B cell (primary cell): ENCODE measurements around the gene RIMBP2. TPM values are rescaled to one million over a fixed set of nuclear protein-coding genes. Genes with fewer than 3 reads are reported as not detected.

Source experiments
- ATAC-seq: fragments of 200-7000 bp; cut with Tn5 transposase; one replicate; pipeline ENCODE4 v1.10.0; 2021; ENCODE audit warnings: low read depth, mild to moderate bottlenecking, moderate number of reproducible peaks, moderate library complexity
- CTCF ChIA-PET: fragments of 350-600 bp; sonication (Branson Sonifier 250); formaldehyde crosslinking; loops from one replicate; lab custom pipeline; 2021; ENCODE audit warnings: antibody characterized with exemption, inconsistent platforms; lab: Charles Lee
- POLR2A ChIA-PET: fragments of 350-600 bp; sonication (Branson Sonifier 250); formaldehyde crosslinking; loops from one replicate; lab custom pipeline; 2021; ENCODE audit warnings: antibody characterized with exemption; lab: Charles Lee
- DNase-seq: peaks from one replicate; pipeline ENCODE4 v3.0.0; 2013
- H2AFZ ChIP-seq: 2 replicates; pipeline ENCODE4 v1.6.1; 2012; ENCODE audit warnings: mild to moderate bottlenecking, low read depth, low read length; ENCODE audit not compliant: insufficient read depth, poor library complexity, severe bottlenecking
- H3K27ac ChIP-seq, 2 donors: 1 replicate in 1 of 2; 2 replicates in 1 of 2; pipeline ENCODE4 v1.5.1; 2012 to 2013; ENCODE audit warnings: low read length in 2 of 2, mild to moderate bottlenecking in 2 of 2, moderate library complexity in 1 of 2
- H3K27me3 ChIP-seq, 4 experiments: fragments of 200-600 bp in 1 of 4; sonication (generic) in 1 of 4; replicated peaks in 1 of 4; 1 replicate in 2 of 4; 2 replicates in 2 of 4; pipeline versions ENCODE4 v1.6.1 to v1.7.0; 2013 to 2016; ENCODE audit warnings: low read length in 3 of 4, mild to moderate bottlenecking in 2 of 4, mixed read lengths in 1 of 4, moderate library complexity in 1 of 4; ENCODE audit not compliant: insufficient read depth in 4 of 4, control insufficient read depth in 3 of 4; ENCODE audit errors: control extremely low read depth in 1 of 4
- H3K36me3 ChIP-seq, 2 experiments: replicated peaks in 1 of 2; 1 replicate in 1 of 2; 2 replicates in 1 of 2; pipeline versions ENCODE4 v1.6.1 to v1.7.1; 2013; ENCODE audit warnings: low read length in 1 of 2; ENCODE audit not compliant: insufficient read depth in 2 of 2, control insufficient read depth in 1 of 2; ENCODE audit errors: control extremely low read depth in 1 of 2, extremely low read depth in 1 of 2
- H3K4me1 ChIP-seq, 2 donors: fragments of 200-600 bp in 1 of 2; sonication (generic) in 1 of 2; 1 replicate in 1 of 2; 2 replicates in 1 of 2; pipeline versions ENCODE4 v1.5.1 to v1.6.1; 2013 to 2017; ENCODE audit warnings: low read length in 2 of 2; ENCODE audit not compliant: control insufficient read depth in 2 of 2, insufficient read depth in 2 of 2
- H3K4me2 ChIP-seq: replicated peaks from 2 replicates; pipeline ENCODE3; 2012; ENCODE audit warnings: mild to moderate bottlenecking, low read depth, low read length; ENCODE audit not compliant: poor library complexity, severe bottlenecking
- H3K4me3 ChIP-seq, 5 experiments: fragments of 200-600 bp in 1 of 5; sonication (generic) in 1 of 5; 1 replicate in 3 of 5; 2 replicates in 2 of 5; pipeline versions ENCODE4 v1.5.1 to v1.7.0; 2011 to 2016; ENCODE audit warnings: low read length in 4 of 5, mild to moderate bottlenecking in 4 of 5, low read depth in 2 of 5, control low read depth in 1 of 5, moderate library complexity in 1 of 5; ENCODE audit not compliant: insufficient read depth in 1 of 5; ENCODE audit errors: control extremely low read depth in 1 of 5, extremely low read depth in 1 of 5
- H3K79me2 ChIP-seq: fragments of 200-600 bp; sonication (generic); one replicate; pipeline ENCODE4 v1.6.0; 2016; ENCODE audit warnings: low read length; ENCODE audit not compliant: control insufficient read depth, insufficient read depth
- H3K9ac ChIP-seq: fragments of 200-600 bp; sonication (generic); 2 replicates; pipeline ENCODE4 v1.6.1; 2017; ENCODE audit warnings: mild to moderate bottlenecking, low read length, moderate library complexity
- H3K9me3 ChIP-seq, 3 donors: one replicate each; pipeline versions ENCODE4 v1.6.1 to v1.7.1; 2013; ENCODE audit warnings: low read length in 2 of 3; ENCODE audit not compliant: control insufficient read depth in 2 of 3, insufficient read depth in 1 of 3; ENCODE audit errors: control extremely low read depth in 1 of 3
- H4K20me1 ChIP-seq: 2 replicates; pipeline ENCODE4 v1.6.0; 2012; ENCODE audit warnings: mild to moderate bottlenecking, low read length; ENCODE audit not compliant: insufficient read depth, control insufficient read depth, poor library complexity, severe bottlenecking
- H3K27ac Mint-ChIP-seq: one replicate; pipeline ENCODE4 v1.8.0; 2021; ENCODE audit warnings: mixed read lengths
- H3K27me3 Mint-ChIP-seq: one replicate; pipeline ENCODE4 v1.8.0; 2021; ENCODE audit warnings: mixed read lengths
- H3K4me1 Mint-ChIP-seq: one replicate; pipeline ENCODE4 v1.8.0; 2021; ENCODE audit warnings: mixed read lengths
- H3K4me3 Mint-ChIP-seq: one replicate; pipeline ENCODE4 v1.8.0; 2021; ENCODE audit warnings: mixed read lengths
- H3K9me3 Mint-ChIP-seq: one replicate; pipeline ENCODE4 v1.8.0; 2022; ENCODE audit warnings: mixed read lengths; ENCODE audit not compliant: insufficient read depth
- EZH2 ChIP-seq: IDR thresholded peaks from 2 replicates; pipeline ENCODE4 v1.6.1; 2012; ENCODE audit warnings: borderline replicate concordance, low read depth, mild to moderate bottlenecking, moderate library complexity, low read length; ENCODE audit not compliant: insufficient read depth, poor library complexity, severe bottlenecking
- WGBS: methylation state at CpG from one replicate; pipeline ENCODE4 v1.1.5; 2013; ENCODE audit warnings: missing lambda C conversion rate; ENCODE audit not compliant: insufficient coverage; 5-methylcytosine and 5-hydroxymethylcytosine counted together
- intact Hi-C: fragments of 100-400 bp; cut with micrococcal nuclease; formaldehyde crosslinking; loops from one replicate; pipeline ENCODE4 v1.10.0; 2022
- polyA plus RNA-seq: library from polyadenylated mRNA; depleted of rRNA; stranded (reverse); fragments of >200 nt; gene quantifications from 2 replicates; pipeline ENCODE4 v1.2.3, GENCODE V29; 2012
- total RNA-seq, 2 donors: library from RNA; stranded (reverse); fragments of 120-200 nt in 1 of 2; gene quantifications; 1 replicate in 1 of 2; 2 replicates in 1 of 2; pipeline versions ENCODE4 v1.2.3 to v1.2.4, GENCODE V29; 2013 to 2022
- TF ChIP-seq, protein P1 (sequence below): fragments of 200-600 bp; IDR thresholded peaks from one replicate; pipeline ENCODE4 v1.8.0; 2022; ENCODE audit warnings: antibody characterized with exemption, mild to moderate bottlenecking

Gene RIMBP2
- total and polyA plus RNA-seq, 2 donors (not counting 1 experiment from before 2014, with no cell fraction given), result not detected

GRCh38 chr12:130717752-130718151 is 1.7 kb upstream of the RIMBP2 start:
- Histone ChIP-seq H3K27ac (no peak overlapping the region), H3K4me3 (no peak overlapping the region), H3K9me3 (peaks cover 5 to 14% (median 11%) of the 10 kb centered on the region in 3 donors), H3K27me3 (peaks cover 0 to 34% (median 6%) of the 10 kb centered on the region in 4 experiments), H2AFZ (no peak overlapping the region), H3K79me2 (no peaks in the 10 kb centered on the region), H3K4me2 (no peak overlapping the region), H3K9ac (no peak overlapping the region), H3K4me1 (peaks cover 6 to 8% of the 10 kb centered on the region in 2 donors), H4K20me1 (no peaks in the 10 kb centered on the region), H3K36me3 (no peaks in the 10 kb centered on the region)
- Mint-ChIP-seq H3K4me3 (no peak overlapping the region), H3K4me1 (no peaks in the 10 kb centered on the region), H3K27ac (no peak overlapping the region), H3K27me3 (peaks cover 34% of the 10 kb centered on the region), H3K9me3 (peaks cover 8% of the 10 kb centered on the region)
- intact Hi-C loops, result no loop called here
- no peak for ATAC-seq
- no peak for DNase-seq
- CTCF ChIA-PET, result no interaction called here
- WGBS, result 88% methylated on average over 5 of the region's 5 CpGs
- TF ChIP-seq, protein P1, sequence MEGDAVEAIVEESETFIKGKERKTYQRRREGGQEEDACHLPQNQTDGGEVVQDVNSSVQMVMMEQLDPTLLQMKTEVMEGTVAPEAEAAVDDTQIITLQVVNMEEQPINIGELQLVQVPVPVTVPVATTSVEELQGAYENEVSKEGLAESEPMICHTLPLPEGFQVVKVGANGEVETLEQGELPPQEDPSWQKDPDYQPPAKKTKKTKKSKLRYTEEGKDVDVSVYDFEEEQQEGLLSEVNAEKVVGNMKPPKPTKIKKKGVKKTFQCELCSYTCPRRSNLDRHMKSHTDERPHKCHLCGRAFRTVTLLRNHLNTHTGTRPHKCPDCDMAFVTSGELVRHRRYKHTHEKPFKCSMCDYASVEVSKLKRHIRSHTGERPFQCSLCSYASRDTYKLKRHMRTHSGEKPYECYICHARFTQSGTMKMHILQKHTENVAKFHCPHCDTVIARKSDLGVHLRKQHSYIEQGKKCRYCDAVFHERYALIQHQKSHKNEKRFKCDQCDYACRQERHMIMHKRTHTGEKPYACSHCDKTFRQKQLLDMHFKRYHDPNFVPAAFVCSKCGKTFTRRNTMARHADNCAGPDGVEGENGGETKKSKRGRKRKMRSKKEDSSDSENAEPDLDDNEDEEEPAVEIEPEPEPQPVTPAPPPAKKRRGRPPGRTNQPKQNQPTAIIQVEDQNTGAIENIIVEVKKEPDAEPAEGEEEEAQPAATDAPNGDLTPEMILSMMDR, result no peak
- no peak for TF ChIP-seq EZH2
- POLR2A ChIA-PET, result no interaction called here

DNA sequence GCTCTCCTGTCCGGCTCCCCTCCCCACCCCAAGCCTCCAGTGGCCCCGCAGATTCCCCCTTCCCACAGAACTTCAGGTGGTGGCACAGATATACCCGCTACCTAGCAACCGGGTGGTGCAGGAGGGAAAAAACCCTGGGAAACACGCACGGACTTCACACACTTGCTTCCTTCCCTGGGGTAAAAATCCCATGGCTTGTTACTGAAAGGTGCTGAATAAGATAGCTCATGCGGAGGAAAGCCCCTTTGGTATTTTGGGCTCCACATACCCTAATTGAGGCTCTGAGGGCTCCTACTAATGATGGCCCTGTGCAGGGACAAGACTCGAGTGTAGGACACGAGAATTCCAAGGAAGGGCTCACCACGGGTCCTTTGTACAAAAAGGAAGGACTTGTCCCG is 869 bp upstream of the RIMBP2 start:
- TF ChIP-seq, protein P1, result no peak
- TF ChIP-seq EZH2, result no peak
- CTCF ChIA-PET, result no interaction called here
- H3K36me3 ChIP-seq, result no peaks in the 10 kb centered on the region
- no peak overlapping the region for H3K4me3 ChIP-seq
- no peaks in the 10 kb centered on the region for H4K20me1 ChIP-seq
- H3K27me3 ChIP-seq, result peaks cover 0 to 34% (median 6%) of the 10 kb centered on the region in 4 experiments
- Mint-ChIP-seq H3K27ac (no peak overlapping the region), H3K4me3 (no peak overlapping the region), H3K4me1 (no peaks in the 10 kb centered on the region), H3K9me3 (peaks cover 4% of the 10 kb centered on the region), H3K27me3 (peaks cover 42% of the 10 kb centered on the region)
- no peak overlapping the region for H3K4me2 ChIP-seq
- no peak overlapping the region for H3K9ac ChIP-seq
- 39% methylated on average over 8 of the region's 11 CpGs for WGBS
- H3K27ac ChIP-seq, result no peak overlapping the region
- peaks cover 6 to 8% of the 10 kb centered on the region in 2 donors for H3K4me1 ChIP-seq
- H3K9me3 ChIP-seq, result peaks cover 1 to 14% (median 4%) of the 10 kb centered on the region in 3 donors
- no peak overlapping the region for H2AFZ ChIP-seq
- DNase-seq (no peak), ATAC-seq (no peak)
- H3K79me2 ChIP-seq, result no peaks in the 10 kb centered on the region
- intact Hi-C loops, result no loop called here
- POLR2A ChIA-PET, result no interaction called here
